GM23338 (cell line): ENCODE results near the gene RCSD1. TPM values are rescaled to one million over a fixed set of nuclear protein-coding genes. Genes with fewer than 3 reads are reported as not detected.

ENCODE experiments used
- ATAC-seq: fragments of 200-7000 bp; cut with Tn5 transposase; 3 replicates; pipeline ENCODE4 v1.9.1; 2020
- DNase-seq: peaks from one replicate; pipeline ENCODE4 v3.0.0-alpha.2; 2015; ENCODE audit warnings: low spot score
- H2AFZ ChIP-seq: fragments of 200-600 bp; sonication (generic); 2 replicates; pipeline ENCODE4 v1.8.0; 2016; ENCODE audit warnings: antibody characterized with exemption, mild to moderate bottlenecking, moderate library complexity
- H3F3A ChIP-seq: fragments of 200-600 bp; sonication (generic); replicated peaks from 2 replicates; pipeline ENCODE4 v1.8.0; 2017; ENCODE audit warnings: antibody characterized with exemption, mixed run types, low read depth
- H3K27ac ChIP-seq: fragments of 200-600 bp; sonication (generic); 2 replicates; pipeline ENCODE4 v1.6.1; 2016; ENCODE audit warnings: low read depth
- H3K27me3 ChIP-seq: fragments of 200-600 bp; sonication (generic); 2 replicates; pipeline ENCODE4 v1.8.0; 2016; ENCODE audit warnings: mild to moderate bottlenecking, mixed run types, moderate library complexity; ENCODE audit not compliant: insufficient read depth
- H3K36me3 ChIP-seq: fragments of 200-600 bp; sonication (generic); 2 replicates; pipeline ENCODE4 v1.8.0; 2016; ENCODE audit warnings: mild to moderate bottlenecking; ENCODE audit not compliant: insufficient read depth
- H3K4me1 ChIP-seq: fragments of 200-600 bp; sonication (generic); 2 replicates; pipeline ENCODE4 v1.8.0; 2016; ENCODE audit warnings: mild to moderate bottlenecking, moderate library complexity; ENCODE audit not compliant: insufficient read depth
- H3K4me2 ChIP-seq: fragments of 200-600 bp; sonication (generic); 2 replicates; pipeline ENCODE4 v1.7.1; 2017; ENCODE audit warnings: mixed run types
- H3K4me3 ChIP-seq: fragments of 200-600 bp; sonication (generic); 2 replicates; pipeline ENCODE4 v1.6.1; 2016; ENCODE audit warnings: mixed run types
- H3K79me2 ChIP-seq: fragments of 200-600 bp; sonication (generic); replicated peaks from 2 replicates; pipeline ENCODE4 v1.8.0; 2017; ENCODE audit warnings: mild to moderate bottlenecking; ENCODE audit not compliant: insufficient read depth
- H3K9me2 ChIP-seq: fragments of 200-600 bp; sonication (generic); 2 replicates; pipeline ENCODE4 v1.8.0; 2017; ENCODE audit not compliant: insufficient read depth
- H4K20me1 ChIP-seq: fragments of 200-600 bp; sonication (generic); replicated peaks from 2 replicates; pipeline ENCODE4 v1.8.0; 2017; ENCODE audit warnings: mild to moderate bottlenecking; ENCODE audit not compliant: insufficient read depth
- H3K27ac Mint-ChIP-seq: 2 replicates; pipeline ENCODE4 v1.8.0; 2020; ENCODE audit warnings: inconsistent platforms, mild to moderate bottlenecking, moderate library complexity, mixed read lengths
- H3K27me3 Mint-ChIP-seq: 3 replicates; pipeline ENCODE4 v1.8.0; 2022; ENCODE audit warnings: low read depth, mild to moderate bottlenecking, moderate library complexity, mixed read lengths, inconsistent platforms; ENCODE audit not compliant: insufficient read depth, poor library complexity
- H3K36me3 Mint-ChIP-seq: 3 replicates; pipeline ENCODE4 v1.8.0; 2021; ENCODE audit warnings: low read depth, mild to moderate bottlenecking, inconsistent platforms, moderate library complexity, mixed read lengths
- H3K4me1 Mint-ChIP-seq: 3 replicates; pipeline ENCODE4 v1.8.0; 2020; ENCODE audit warnings: mild to moderate bottlenecking, inconsistent platforms, mixed read lengths
- H3K4me3 Mint-ChIP-seq: 3 replicates; pipeline ENCODE4 v1.8.0; 2021; ENCODE audit warnings: moderate library complexity, mild to moderate bottlenecking, inconsistent platforms, mixed read lengths
- H3K9me3 Mint-ChIP-seq: 3 replicates; pipeline ENCODE4 v1.8.0; 2020; ENCODE audit warnings: moderate library complexity, mild to moderate bottlenecking, inconsistent platforms, mixed read lengths
- EZH2phosphoT487 ChIP-seq: fragments of 200-600 bp; sonication (generic); IDR thresholded peaks from one replicate; pipeline ENCODE4 v1.8.1; 2018; ENCODE audit warnings: antibody characterized with exemption; ENCODE audit not compliant: unreplicated experiment
- JUNB ChIP-seq: IDR thresholded peaks from one replicate; pipeline ENCODE4 v1.6.1; 2016; ENCODE audit warnings: antibody characterized with exemption; ENCODE audit not compliant: unreplicated experiment
- NANOG ChIP-seq: IDR thresholded peaks from 2 replicates; pipeline ENCODE4 v1.6.1; 2016; ENCODE audit warnings: antibody characterized with exemption, borderline replicate concordance
- POLR2AphosphoS5 ChIP-seq: IDR thresholded peaks from 2 replicates; pipeline ENCODE4 v1.6.1; 2016; ENCODE audit warnings: antibody characterized with exemption, low read depth
- ZNF114 ChIP-seq: fragments of 250-450 bp; sonication (Bioruptor Pico); IDR thresholded peaks from 2 replicates; pipeline ENCODE4 v1.5.0; 2020; ENCODE audit warnings: mild to moderate bottlenecking, moderate library complexity
- ZNF331 ChIP-seq: fragments of 250-450 bp; sonication (Bioruptor Pico); IDR thresholded peaks from 2 replicates; pipeline ENCODE4 v1.5.0; 2020; ENCODE audit warnings: low read depth, mild to moderate bottlenecking, moderate library complexity
- polyA plus RNA-seq: library from polyadenylated mRNA; unstranded; fragments of >200 nt; fragmentation: Nextera tagmentation; extraction: Ambion mirVana; gene quantifications from 2 replicates; pipeline ENCODE4 v1.2.1, GENCODE V29; 2016
- total RNA-seq: library from RNA; depleted of rRNA; stranded (reverse); fragments of >200 nt; shearing (Covaris generic); gene quantifications from 2 replicates; pipeline ENCODE4 v1.2.3, GENCODE V29; 2014
- TF ChIP-seq, protein P1 (sequence below): IDR thresholded peaks from 2 replicates; pipeline ENCODE4 v1.6.1; 2016; ENCODE audit warnings: antibody characterized with exemption
- TF ChIP-seq, protein P2 (sequence below), 2 experiments: fragments of 200-600 bp in 1 of 2; sonication (generic) in 1 of 2; conservative IDR thresholded peaks; 2 replicates each; pipeline versions ENCODE4 v1.5.1 to v1.6.1; 2016 to 2017; ENCODE audit warnings: antibody characterized with exemption in 2 of 2, low read depth in 2 of 2, mild to moderate bottlenecking in 2 of 2, moderate library complexity in 1 of 2
- TF ChIP-seq, protein P3 (sequence below): fragments of 250-450 bp; sonication (Bioruptor Pico); IDR thresholded peaks from 2 replicates; pipeline ENCODE4 v1.5.0; 2020; ENCODE audit warnings: mild to moderate bottlenecking, moderate library complexity
- TF ChIP-seq, protein P4 (sequence below): IDR thresholded peaks from one replicate; pipeline ENCODE4 v1.6.1; 2018; ENCODE audit warnings: antibody characterized with exemption; ENCODE audit not compliant: unreplicated experiment

Gene RCSD1
- total and polyA plus RNA-seq, 2 experiments from 2014 or later, result 0.18 to 0.73 TPM

DNA sequence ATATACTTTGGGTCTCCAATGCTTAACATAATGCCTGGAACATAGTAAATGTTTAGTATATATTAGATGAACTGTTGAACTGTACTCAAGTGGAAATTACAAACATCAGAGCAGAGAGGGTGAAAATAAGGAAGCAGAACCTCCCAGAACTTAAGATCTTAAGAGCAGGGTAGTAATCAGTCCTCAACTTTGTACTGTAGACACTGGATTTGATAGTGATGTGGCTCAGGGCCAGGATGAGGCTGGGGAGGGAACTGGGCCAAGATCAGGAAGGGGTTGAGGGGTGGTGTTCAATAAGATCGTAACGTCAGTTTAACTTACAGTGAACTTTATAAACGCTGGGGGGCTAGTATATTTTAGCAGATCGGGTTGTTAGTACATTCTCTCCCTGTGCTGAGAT lies 107.1 kb downstream of the RCSD1 start:
- H3K36me3 Mint-ChIP-seq, result peaks cover 14% of the 10 kb centered on the region
- Histone ChIP-seq H2AFZ (no peak overlapping the region), H3F3A (no peaks in the 10 kb centered on the region), H3K4me1 (peaks cover 33% of the 10 kb centered on the region), H3K4me3 (no peak overlapping the region), H3K27me3 (no peaks in the 10 kb centered on the region), H4K20me1 (peaks cover 66% of the 10 kb centered on the region), H3K4me2 (no peak overlapping the region), H3K79me2 (peaks cover 99% of the 10 kb centered on the region), H3K9me2 (no peaks in the 10 kb centered on the region), H3K36me3 (peaks cover 6% of the 10 kb centered on the region; the same call in 1 of the 2 replicates), H3K27ac (peak overlapping the region; percentile 50; the same call in 1 of the 2 replicates)
- DNase-seq, result no peak
- TF ChIP-seq ZNF331 (no peak), POLR2AphosphoS5 (no peak), EZH2phosphoT487 (no peak), JUNB (no peak)
- TF ChIP-seq, protein P1, sequence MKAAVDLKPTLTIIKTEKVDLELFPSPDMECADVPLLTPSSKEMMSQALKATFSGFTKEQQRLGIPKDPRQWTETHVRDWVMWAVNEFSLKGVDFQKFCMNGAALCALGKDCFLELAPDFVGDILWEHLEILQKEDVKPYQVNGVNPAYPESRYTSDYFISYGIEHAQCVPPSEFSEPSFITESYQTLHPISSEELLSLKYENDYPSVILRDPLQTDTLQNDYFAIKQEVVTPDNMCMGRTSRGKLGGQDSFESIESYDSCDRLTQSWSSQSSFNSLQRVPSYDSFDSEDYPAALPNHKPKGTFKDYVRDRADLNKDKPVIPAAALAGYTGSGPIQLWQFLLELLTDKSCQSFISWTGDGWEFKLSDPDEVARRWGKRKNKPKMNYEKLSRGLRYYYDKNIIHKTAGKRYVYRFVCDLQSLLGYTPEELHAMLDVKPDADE, result no peak
- TF ChIP-seq, protein P2, sequence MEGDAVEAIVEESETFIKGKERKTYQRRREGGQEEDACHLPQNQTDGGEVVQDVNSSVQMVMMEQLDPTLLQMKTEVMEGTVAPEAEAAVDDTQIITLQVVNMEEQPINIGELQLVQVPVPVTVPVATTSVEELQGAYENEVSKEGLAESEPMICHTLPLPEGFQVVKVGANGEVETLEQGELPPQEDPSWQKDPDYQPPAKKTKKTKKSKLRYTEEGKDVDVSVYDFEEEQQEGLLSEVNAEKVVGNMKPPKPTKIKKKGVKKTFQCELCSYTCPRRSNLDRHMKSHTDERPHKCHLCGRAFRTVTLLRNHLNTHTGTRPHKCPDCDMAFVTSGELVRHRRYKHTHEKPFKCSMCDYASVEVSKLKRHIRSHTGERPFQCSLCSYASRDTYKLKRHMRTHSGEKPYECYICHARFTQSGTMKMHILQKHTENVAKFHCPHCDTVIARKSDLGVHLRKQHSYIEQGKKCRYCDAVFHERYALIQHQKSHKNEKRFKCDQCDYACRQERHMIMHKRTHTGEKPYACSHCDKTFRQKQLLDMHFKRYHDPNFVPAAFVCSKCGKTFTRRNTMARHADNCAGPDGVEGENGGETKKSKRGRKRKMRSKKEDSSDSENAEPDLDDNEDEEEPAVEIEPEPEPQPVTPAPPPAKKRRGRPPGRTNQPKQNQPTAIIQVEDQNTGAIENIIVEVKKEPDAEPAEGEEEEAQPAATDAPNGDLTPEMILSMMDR (conservative IDR thresholded peaks at IDR 0.05; ENCODE audit: low read depth in 2 of 2), result no peak
- H3K9me3 Mint-ChIP-seq, result peaks cover 5% of the 10 kb centered on the region; the same call in 1 of the 3 replicates
- H3K4me3 Mint-ChIP-seq, result no peak overlapping the region
- ATAC-seq, result no peak
- peaks cover 5% of the 10 kb centered on the region for H3K4me1 Mint-ChIP-seq
- peaks cover 9% of the 10 kb centered on the region for H3K27me3 Mint-ChIP-seq
- no peak overlapping the region for H3K27ac Mint-ChIP-seq

DNA sequence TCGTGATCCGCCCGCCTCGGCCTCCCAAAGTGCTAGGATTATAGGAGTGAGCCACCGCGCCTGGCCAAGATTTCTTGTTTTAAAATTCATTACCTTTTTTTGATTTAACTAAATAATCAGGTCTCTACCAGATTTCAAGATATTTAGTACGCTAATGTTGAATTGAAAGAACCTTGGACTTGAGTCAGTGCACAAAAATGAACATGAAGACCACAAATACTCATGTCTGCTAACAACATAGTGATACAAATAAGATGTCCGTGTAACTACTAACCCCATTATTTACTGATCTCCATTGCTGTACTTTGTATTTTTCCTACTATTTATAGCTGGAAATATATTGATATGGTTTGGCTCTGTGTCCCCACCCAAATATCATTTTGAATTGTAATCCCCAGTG lies 108.1 kb downstream of the RCSD1 start:
- no peak overlapping the region for H3K27ac Mint-ChIP-seq
- no peaks in the 10 kb centered on the region for H3K9me2 ChIP-seq
- peaks cover 5% of the 10 kb centered on the region; the same call in 1 of the 3 replicates for H3K9me3 Mint-ChIP-seq
- DNase-seq (no peak), ATAC-seq (no peak)
- H3K4me1 ChIP-seq, result peaks cover 43% of the 10 kb centered on the region
- H2AFZ ChIP-seq, result no peak overlapping the region
- no peak overlapping the region for H3K4me3 ChIP-seq
- no peak overlapping the region for H3K27ac ChIP-seq
- no peak overlapping the region for H3K4me3 Mint-ChIP-seq
- peaks cover 99% of the 10 kb centered on the region for H3K79me2 ChIP-seq
- no peaks in the 10 kb centered on the region for H3K27me3 ChIP-seq
- H4K20me1 ChIP-seq, result peaks cover 64% of the 10 kb centered on the region
- H3K4me2 ChIP-seq, result no peak overlapping the region
- H3F3A ChIP-seq, result no peaks in the 10 kb centered on the region
- H3K4me1 Mint-ChIP-seq, result peaks cover 12% of the 10 kb centered on the region
- H3K36me3 ChIP-seq, result peaks cover 6% of the 10 kb centered on the region; the same call in 1 of the 2 replicates
- peaks cover 10% of the 10 kb centered on the region for H3K36me3 Mint-ChIP-seq
- H3K27me3 Mint-ChIP-seq, result peaks cover 9% of the 10 kb centered on the region
- TF ChIP-seq POLR2AphosphoS5 (no peak), ZNF114 (CRISPR knock-in tag) (no peak), NANOG (no peak)
- TF ChIP-seq, protein P3, sequence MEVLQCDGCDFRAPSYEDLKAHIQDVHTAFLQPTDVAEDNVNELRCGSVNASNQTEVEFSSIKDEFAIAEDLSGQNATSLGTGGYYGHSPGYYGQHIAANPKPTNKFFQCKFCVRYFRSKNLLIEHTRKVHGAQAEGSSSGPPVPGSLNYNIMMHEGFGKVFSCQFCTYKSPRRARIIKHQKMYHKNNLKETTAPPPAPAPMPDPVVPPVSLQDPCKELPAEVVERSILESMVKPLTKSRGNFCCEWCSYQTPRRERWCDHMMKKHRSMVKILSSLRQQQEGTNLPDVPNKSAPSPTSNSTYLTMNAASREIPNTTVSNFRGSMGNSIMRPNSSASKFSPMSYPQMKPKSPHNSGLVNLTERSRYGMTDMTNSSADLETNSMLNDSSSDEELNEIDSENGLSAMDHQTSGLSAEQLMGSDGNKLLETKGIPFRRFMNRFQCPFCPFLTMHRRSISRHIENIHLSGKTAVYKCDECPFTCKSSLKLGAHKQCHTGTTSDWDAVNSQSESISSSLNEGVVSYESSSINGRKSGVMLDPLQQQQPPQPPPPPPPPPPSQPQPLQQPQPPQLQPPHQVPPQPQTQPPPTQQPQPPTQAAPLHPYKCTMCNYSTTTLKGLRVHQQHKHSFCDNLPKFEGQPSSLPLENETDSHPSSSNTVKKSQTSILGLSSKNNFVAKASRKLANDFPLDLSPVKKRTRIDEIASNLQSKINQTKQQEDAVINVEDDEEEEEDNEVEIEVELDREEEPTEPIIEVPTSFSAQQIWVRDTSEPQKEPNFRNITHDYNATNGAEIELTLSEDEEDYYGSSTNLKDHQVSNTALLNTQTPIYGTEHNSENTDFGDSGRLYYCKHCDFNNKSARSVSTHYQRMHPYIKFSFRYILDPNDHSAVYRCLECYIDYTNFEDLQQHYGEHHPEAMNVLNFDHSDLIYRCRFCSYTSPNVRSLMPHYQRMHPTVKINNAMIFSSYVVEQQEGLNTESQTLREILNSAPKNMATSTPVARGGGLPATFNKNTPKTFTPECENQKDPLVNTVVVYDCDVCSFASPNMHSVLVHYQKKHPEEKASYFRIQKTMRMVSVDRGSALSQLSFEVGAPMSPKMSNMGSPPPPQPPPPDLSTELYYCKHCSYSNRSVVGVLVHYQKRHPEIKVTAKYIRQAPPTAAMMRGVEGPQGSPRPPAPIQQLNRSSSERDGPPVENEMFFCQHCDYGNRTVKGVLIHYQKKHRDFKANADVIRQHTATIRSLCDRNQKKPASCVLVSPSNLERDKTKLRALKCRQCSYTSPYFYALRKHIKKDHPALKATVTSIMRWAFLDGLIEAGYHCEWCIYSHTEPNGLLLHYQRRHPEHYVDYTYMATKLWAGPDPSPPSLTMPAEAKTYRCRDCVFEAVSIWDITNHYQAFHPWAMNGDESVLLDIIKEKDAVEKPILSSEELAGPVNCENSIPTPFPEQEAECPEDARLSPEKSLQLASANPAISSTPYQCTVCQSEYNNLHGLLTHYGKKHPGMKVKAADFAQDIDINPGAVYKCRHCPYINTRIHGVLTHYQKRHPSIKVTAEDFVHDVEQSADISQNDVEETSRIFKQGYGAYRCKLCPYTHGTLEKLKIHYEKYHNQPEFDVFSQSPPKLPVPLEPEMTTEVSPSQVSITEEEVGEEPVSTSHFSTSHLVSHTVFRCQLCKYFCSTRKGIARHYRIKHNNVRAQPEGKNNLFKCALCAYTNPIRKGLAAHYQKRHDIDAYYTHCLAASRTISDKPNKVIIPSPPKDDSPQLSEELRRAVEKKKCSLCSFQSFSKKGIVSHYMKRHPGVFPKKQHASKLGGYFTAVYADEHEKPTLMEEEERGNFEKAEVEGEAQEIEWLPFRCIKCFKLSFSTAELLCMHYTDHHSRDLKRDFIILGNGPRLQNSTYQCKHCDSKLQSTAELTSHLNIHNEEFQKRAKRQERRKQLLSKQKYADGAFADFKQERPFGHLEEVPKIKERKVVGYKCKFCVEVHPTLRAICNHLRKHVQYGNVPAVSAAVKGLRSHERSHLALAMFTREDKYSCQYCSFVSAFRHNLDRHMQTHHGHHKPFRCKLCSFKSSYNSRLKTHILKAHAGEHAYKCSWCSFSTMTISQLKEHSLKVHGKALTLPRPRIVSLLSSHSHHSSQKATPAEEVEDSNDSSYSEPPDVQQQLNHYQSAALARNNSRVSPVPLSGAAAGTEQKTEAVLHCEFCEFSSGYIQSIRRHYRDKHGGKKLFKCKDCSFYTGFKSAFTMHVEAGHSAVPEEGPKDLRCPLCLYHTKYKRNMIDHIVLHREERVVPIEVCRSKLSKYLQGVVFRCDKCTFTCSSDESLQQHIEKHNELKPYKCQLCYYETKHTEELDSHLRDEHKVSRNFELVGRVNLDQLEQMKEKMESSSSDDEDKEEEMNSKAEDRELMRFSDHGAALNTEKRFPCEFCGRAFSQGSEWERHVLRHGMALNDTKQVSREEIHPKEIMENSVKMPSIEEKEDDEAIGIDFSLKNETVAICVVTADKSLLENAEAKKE, result no peak
- TF ChIP-seq, protein P4, sequence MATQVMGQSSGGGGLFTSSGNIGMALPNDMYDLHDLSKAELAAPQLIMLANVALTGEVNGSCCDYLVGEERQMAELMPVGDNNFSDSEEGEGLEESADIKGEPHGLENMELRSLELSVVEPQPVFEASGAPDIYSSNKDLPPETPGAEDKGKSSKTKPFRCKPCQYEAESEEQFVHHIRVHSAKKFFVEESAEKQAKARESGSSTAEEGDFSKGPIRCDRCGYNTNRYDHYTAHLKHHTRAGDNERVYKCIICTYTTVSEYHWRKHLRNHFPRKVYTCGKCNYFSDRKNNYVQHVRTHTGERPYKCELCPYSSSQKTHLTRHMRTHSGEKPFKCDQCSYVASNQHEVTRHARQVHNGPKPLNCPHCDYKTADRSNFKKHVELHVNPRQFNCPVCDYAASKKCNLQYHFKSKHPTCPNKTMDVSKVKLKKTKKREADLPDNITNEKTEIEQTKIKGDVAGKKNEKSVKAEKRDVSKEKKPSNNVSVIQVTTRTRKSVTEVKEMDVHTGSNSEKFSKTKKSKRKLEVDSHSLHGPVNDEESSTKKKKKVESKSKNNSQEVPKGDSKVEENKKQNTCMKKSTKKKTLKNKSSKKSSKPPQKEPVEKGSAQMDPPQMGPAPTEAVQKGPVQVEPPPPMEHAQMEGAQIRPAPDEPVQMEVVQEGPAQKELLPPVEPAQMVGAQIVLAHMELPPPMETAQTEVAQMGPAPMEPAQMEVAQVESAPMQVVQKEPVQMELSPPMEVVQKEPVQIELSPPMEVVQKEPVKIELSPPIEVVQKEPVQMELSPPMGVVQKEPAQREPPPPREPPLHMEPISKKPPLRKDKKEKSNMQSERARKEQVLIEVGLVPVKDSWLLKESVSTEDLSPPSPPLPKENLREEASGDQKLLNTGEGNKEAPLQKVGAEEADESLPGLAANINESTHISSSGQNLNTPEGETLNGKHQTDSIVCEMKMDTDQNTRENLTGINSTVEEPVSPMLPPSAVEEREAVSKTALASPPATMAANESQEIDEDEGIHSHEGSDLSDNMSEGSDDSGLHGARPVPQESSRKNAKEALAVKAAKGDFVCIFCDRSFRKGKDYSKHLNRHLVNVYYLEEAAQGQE, result no peak
